GM21717 (cell line): Measurements from ENCODE around the gene SLC19A1.

ENCODE experiments used
- ATAC-seq: cut with Tn5 transposase; IDR thresholded peaks from one replicate; pipeline ENCODE4 v1.9.1; 2021; ENCODE audit warnings: mild to moderate bottlenecking, moderate library complexity; ENCODE audit not compliant: unreplicated experiment

Gene SLC19A1

DNA sequence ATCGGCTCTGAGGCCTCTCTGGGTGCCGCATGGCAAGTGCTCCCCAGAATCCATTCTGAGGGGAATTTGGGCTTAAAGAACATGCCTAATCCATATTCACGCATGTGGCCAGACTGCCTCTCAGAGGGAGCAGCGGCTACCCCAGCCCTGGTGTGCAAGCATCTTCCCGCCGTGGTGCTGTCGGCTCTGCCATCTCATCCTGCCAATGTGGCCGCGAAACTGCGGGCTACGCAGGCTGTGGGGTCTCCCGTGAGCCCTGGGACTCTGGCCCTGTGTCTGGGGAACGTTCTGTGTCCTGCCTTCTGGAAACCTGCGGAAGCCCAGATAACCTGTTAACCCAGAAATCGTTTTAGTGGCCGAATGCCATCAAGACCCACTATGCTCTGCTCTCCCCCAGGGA is 60.7 kb downstream of the SLC19A1 start:
- no peak for ATAC-seq

DNA sequence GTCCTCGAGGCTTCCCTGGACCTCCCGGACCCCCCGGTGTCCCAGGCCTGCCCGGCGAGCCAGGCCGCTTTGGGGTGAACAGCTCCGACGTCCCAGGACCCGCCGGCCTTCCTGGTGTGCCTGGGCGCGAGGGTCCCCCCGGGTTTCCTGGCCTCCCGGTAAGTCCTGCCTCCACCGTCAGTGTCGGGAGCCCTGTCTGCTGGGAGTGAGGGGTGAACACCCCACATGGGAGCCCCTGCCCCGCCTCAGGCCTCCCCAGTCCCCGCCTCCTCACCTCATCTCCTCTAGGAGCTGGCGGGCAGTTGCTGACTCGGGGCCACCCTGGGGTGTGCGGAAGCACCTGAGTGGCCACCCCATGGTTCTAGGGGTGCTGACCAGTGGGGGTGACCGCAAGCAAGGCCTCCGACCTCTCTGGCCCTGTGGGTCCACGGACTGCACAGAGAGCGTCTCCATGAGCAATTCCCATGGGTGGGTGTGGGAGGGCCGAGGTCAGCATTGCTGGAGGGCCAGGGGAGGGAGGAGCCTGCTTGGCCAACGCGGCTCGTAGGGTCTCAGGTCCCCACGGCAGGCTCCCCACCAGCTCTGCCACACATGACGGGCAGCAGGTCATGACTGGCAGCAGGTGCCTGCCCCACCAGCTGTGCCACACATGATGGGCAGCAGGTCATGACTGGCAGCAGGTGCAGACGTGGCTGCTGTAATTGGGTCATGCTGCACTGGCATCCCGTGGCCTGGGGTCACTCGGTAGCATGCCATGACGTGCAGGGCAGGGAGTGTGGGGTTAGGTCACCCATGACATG is 61.3 kb downstream of the SLC19A1 start:
- ATAC-seq: no peak

DNA sequence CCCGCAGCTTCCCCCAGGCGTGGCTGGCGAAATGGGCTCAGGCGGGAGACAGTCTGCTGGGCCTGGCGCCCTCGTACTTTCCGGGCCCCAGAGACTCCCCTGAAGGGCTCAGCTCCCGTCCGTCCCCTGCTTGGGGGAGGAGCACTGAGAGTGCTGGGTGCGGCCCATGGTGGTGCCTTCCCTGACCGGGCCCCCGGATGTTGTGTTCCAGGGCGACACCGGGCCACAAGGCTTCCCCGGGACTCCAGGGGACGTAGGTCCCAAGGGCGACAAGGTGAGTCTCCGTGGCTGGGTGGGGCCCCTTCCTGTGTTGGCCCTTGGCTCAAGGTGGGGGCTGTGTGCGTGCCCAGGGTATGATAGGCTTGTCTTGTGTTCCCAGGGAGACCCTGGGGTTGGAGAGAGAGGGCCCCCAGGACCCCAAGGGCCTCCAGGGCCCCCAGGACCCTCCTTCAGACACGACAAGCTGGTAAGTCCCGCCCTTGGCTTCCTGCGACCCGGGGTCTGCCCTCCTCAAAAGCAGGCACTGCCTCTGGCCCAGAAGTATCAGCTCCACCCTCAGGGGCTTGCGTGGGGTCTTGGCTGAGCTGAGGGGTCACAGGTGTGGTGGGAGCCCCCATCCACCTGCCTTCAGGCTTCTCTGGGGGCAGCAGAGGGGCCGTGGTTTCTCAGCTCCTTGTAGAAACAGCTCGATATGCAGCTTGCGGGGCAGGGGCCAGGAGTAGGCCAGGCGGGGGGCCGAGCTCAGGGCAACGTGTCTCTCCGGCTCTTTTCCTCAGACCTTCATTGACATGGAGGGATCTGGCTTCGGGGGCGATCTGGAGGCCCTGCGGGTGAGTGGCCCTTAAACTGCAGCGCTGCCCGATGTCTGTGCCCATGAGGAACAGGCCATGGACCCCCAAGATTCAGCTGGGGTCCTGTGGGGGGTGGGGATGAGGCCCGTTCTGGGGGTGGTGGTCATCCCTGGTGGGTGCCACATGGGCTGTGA is 62.3 kb downstream of the SLC19A1 start:
- ATAC-seq: no peak

DNA sequence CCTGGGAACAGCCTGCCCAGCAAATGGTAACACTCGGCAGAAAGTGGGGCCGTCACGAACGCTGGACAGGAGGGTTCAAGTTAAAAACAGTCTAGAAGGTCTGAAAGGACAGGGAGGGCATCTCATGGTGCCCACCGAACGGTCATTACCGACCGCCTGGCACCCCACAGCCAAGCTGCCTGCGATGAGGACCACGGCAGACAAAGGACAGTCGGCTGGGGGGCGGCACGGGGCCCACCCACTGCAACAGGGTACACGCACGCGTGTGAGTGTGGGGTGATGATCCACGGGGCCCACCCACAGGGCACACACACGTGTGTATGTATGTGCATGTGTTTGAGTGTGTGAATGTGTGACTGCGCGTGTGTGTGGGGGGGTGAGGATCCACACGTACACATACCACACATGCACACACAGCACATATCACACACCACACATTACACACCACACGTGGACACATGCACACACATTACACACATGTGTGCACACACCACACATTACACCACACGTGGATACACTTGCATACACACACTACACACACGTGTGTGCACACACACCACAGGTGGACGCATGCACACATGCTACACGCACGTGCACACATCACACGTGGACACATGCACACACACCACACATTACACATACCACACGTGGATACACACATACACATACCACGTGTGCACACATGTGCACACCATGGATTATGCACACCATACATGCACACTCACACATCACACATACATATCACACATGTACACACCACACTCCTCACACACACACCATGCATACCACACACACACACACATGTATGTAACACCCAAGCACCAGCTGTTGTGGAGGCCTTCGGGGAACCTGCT is 63.2 kb downstream of the SLC19A1 start:
- no peak for ATAC-seq

DNA sequence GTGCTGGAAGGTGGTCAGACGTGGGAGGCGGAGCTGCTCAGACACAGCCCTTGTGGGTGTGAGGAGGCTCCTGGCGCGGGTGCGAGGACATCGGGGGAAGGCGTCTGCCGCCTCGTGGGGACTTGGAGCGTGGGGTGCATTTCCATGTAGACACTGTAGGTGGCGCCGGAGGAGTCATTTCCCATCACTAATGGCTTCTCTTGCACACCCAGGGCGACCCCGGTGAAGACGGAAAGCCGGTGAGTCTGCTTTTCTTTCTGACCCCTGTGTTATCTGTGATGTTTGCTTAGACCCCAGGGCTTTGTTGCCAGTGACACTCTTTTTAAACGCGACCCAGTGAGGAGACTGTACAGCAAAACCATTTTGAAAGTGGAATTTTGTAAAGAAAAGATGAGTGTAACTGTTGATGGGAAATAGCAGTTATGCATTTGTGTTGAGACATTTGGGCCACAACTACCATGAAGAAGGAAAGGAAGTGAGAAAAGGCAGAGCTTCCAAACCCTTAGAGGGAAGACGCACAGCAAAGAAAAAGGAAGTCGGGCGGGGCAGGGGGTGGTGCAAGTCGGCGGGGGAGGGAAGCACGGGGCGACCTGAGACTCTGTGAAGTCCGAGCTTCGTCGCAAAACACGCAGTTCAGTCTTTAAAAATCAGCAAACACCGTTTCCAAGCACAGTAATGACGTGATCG is 64.0 kb downstream of the SLC19A1 start:
- ATAC-seq: no peak

DNA sequence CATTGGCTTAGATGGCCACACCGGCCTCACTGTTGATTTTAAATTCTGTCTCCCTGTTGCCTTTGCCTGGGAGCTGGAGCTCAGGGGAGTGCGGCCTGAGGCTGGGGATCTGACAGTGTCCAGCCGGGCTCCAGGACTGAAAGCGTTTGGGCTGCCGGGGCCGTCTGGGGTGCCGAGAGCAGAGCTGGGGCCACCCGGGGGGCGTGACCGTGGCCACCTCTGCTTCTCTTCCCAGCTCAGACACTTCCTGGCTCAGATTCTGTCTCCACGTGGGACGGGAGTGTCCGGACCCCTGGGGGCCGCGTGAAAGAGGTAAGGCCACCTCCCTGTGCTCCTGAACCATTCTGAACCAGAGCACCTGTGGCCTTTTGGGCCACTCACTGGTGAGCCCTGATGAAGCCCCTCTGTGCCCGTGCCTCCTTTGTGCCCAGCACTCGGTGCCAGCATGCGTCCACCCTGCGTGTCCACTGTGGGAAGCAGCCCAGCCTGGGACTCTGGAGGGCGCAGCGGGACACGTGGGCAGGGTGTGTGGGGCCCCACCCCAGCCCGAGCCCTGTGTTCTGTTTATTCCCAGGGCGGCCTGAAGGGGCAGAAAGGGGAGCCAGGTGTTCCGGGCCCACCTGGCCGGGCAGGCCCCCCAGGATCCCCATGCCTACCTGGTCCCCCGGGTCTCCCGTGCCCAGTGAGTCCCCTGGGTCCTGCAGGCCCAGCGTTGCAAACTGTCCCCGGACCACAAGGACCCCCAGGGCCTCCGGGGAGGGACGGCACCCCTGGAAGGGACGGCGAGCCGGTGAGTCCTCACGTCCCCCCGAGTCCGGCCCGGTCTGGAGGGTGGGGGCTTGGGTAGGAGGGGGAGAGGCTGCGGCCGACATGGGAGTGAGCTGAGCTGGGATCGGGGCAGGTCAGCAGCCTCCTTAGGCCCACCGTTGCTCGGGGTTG is 64.8 kb downstream of the SLC19A1 start:
- ATAC-seq: no peak

DNA sequence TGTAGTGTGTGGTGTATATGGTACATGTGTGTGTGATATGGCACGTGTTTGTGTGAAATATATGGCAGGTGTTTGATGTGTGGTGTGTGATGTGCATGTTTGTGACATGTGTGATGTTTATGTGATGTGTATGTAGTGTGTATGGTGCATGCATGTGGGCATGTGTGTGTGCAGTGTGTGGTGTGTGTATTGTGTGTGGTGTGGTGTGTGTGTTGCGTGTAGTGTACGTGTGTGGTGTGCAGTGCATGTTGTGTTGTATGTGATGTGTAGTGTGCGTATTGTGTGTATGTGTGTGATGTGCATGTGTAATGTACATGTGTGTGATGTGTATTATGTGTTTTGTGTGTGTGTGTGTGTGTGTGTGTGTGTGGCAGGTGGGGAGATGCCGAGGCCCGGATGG is 65.7 kb downstream of the SLC19A1 start:
- no peak for ATAC-seq

DNA sequence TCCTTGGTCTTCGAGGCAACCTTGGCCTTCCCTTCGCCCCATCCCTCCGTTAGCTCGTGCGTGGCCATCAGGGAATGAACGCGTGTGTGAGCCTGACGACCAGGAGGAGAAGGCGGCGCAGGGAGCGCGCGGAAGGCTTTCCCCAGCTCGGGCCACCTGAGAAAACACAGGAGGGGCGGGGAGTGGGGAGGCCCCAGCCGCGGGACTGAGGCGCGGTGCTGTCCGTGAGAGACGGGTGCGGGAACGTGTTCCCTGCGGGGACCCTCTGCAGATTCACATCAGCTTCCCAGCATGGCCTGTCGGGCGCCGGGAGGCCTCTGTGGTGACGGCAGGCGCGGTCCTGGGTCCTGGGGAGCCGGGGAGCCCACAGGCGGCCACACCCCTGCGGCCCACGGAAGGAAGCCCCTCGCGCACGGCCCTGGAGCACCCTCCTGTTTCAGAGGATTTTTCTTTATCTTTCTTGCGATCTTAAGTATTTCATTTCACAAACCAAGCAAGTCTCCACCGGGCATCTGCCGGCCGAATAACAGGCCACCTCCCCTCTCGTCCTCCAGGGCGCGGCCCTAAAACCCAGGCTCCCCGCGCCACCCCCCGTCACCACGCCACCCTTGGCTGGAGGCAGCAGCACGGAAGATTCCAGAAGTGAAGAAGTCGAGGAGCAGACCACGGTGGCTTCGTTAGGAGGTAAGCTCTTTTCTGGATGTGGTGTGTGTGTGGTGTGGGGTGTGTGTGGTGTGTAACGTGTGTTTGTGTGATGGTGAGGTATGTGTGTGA is 66.3 kb downstream of the SLC19A1 start:
- ATAC-seq: no peak

DNA sequence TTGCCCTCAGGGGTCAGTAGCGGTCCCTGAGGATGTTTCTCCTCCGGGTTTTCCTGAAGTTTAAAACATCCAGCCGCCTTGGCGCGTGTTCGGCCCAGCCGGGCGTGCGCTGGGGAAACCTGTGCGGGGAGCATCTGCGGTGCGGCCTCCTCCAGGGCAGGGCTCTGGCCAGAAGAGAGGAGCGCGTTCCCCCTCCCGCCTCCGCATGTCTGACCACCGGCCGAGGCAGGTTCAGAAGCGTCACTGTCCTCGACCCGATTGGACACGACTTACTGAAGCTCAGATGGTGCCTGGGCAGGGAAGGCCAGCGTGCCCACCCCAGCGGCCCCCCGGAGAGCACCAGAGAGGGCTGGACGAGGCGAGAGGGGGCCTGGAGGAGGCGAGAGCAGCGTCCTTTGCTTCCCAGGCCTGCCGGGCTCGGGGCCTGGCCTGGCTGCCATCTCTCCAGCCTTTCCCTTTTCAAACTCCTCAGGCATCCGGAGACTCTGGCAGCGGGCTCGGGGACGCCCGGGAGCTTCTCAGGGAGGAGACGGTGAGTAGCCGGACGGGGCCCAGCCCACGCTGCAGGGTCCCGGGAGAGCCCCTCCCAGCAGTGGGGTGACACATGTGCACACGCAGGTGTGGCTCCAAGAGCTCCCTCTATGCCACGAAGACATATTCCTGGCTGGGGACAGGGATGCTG is 67.1 kb downstream of the SLC19A1 start:
- ATAC-seq: no peak

DNA sequence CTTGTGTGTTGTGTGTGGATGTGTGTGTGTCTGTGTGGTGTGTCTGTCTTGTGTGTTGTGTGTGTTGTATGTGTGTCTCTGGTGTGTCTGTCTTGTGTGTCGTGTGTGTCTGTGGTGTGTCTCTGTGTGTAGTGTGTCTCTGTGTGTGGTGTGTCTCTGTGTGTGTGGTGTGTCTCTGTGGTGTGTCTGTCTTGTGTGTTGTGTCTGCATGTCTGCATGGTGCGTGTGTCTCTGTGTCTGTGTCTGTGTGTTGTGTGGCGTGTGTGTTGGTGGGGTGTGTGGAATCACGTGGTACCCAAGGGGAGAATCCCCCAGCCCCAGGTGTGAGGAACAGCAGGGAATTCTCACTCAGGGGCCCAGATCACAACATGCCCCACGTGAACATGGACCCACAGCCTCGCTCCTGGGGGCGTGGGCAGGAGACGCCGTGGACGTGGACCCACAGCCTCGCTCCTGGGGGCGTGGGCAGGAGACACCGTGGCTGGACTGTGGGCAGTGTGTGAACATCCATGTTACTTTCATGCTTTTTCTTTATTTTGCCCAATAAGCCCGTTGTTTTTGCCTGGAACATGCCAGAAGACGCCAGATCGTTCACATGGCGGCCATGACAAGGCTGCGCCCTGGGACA is 67.8 kb downstream of the SLC19A1 start:
- ATAC-seq: no peak

DNA sequence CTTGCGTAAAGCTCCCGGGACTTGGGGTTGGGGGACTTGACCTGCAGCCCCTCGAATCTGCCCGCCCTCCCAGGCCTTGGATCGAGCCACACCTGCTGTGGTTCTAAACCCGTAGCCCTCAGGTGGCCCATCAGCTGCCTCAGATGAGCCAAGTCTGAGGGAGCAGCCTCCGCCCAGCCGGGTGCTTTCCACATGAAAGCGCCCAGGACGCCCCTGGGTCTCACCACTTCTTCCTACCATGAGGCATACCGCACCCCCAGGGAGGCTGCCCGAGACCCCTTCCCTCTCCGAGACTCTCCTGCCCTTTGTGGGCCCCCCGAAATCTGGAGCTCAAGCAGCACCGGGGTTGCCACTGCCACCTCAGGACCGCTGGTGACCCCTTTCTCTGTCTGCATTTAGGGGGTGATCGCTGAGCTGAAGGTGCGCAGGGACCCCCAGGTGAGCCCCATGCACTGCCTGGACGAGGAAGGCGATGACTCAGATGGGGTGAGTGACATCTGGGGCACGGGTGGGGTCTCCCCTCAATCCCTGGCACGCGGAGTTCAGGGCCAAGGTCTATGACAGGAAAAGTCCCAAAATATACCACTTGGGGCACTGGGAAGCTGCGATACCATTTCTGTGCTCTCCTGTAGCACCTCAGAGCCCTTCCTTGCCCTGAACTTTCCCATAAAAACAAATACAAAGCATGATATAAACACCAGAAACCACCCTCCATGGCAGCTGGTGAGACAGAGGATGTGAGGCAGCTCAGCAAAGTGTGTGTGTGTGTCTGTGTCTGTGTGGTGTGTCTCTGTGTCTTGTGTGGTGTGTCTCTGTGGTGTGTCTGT is 68.5 kb downstream of the SLC19A1 start:
- ATAC-seq: no peak

DNA sequence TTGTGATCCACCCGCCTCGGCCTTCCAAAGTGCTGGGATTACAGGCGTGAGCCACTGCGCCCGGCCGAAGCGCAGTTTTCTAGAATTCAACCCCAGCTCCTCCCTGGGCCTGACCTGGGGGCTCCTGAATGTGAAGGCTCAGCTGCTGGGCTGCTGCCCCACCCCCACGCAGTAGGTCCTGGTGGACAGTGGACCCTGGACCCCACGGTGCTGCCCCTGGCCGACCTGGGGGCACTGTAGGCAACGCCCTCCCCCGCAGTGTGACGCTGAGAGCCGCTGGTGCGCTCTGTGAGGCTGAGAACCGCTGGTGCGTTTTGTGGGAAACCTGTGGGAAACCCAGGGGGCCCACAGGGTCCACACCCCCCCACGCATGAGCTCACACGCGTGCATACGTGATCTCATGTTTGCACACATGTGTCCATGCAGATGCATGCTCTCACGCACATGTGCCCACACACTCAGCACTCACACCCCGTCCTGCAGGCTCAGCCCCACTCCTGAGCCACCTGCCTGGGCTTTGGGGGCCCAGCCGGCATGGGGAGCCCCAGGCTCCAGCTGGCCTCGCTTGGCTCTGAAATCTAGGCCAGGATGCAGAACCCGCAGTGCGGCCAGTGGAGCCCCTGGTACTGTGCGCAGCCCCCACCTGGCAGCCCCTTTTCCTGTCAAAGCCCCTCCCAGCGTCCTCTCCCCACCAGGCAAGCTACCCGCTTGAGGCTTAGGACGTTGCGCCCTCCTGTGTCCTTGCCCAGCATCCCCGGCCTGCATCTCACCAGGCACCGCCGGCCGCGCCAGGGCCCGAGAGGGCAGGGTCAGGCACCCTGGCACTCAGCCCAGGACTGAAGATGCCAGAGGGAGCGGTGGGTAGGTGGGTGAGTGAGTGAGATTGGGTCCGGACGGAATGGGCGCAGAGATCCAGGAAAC is 69.5 kb downstream of the SLC19A1 start:
- no peak for ATAC-seq

DNA sequence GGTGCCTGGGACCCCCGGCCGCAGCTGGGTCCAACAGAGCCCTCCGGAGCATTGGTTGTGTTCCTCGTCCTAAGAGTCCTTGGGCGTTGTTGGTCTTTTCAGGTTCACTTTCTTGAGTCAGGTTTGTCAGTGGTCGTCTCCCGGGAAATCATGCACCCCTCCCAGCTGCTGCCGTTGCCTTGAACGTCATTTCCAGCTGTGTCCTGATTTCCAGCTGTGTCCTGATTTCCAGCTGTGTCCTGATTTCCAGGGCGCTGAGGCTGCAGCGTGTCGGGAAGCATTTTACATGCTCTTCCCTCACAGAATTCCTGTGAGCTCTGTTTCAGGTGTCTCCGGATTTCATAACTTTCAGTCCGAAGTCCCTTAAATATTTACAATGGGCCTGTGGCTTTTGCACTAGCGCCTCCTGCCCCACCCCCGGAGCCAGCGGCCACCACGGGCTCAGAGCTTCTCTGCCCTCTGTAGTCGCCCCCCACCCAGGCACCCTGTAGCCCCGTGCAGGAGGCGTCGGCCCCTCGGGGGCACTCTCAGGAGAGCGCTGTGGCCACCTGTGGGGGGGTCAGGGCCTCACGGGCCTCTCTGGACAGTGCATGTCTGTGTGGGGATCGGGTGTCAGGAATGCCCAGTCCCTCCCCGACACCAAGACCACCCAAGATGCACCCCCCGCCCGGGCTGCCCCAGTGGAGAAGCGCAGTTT is 70.6 kb downstream of the SLC19A1 start:
- ATAC-seq: no peak

DNA sequence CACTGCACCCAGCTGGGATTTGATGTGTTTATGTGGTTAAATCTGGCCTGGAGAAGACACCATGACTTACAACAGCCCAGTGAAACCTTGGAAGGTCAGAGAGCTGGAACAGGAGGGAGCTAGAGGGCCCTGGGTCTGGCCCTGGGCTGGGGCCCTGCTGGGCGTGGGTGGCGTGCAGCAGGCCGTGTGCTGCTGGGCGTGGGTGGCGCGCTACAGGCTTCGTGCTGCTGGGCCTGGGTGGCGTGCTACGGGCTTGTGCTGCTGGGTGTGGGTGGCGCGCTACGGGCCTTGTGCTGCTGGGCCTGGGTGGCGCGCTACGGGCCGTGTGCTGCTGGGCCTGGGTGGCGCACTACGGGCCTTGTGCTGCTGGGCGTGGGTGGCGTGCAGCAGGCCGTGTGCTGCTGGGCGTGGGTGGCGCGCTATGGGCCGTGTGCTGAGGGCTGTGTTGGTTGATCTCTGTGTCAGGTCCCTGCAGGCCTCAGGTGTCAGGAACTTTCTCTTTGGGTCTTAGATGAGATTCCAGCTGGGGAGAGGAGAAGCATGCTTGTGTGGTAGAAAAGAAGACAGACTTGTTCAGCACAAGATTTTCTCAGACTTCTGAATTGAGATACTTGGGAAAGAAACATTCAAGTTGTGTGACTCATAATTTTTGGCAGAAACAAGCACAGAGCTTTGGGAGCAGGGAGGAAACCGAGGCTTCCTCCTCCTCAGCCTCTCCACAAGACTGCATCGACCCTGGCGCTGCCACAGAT is 71.3 kb downstream of the SLC19A1 start:
- ATAC-seq: no peak
